Ectodermal cell (in vitro differentiated cells): ENCODE measurements around the gene IMPG2.
"Not testable (repeated sequence)": the region's sequence is repeated elsewhere in the genome, so short reads cannot be mapped to it uniquely, and the experiment has no call there.

Experiments used
- H3K27ac ChIP-seq: 2 replicates; pipeline ENCODE4 v1.7.0; 2013; ENCODE audit warnings: mild to moderate bottlenecking, low read depth, low read length; ENCODE audit not compliant: insufficient read depth, poor library complexity, severe bottlenecking
- H3K27me3 ChIP-seq: 2 replicates; pipeline ENCODE4 v1.7.0; 2013; ENCODE audit warnings: mild to moderate bottlenecking, low read length; ENCODE audit not compliant: insufficient read depth, control insufficient read depth, poor library complexity, severe bottlenecking
- H3K36me3 ChIP-seq: one replicate; pipeline ENCODE4 v1.7.0; 2013; ENCODE audit warnings: low read length; ENCODE audit not compliant: control insufficient read depth, insufficient read depth
- H3K4me1 ChIP-seq: one replicate; pipeline ENCODE4 v1.7.0; 2013; ENCODE audit warnings: low read length; ENCODE audit not compliant: control insufficient read depth, insufficient read depth
- H3K4me3 ChIP-seq: 2 replicates; pipeline ENCODE4 v1.7.0; 2013; ENCODE audit warnings: low read depth, low read length, control low read depth; ENCODE audit not compliant: insufficient read depth
- H3K9me3 ChIP-seq: 2 replicates; pipeline ENCODE4 v1.7.0; 2013; ENCODE audit warnings: mild to moderate bottlenecking, low read length, moderate library complexity; ENCODE audit not compliant: control insufficient read depth
- WGBS, 2 experiments: methylation state at CpG; one replicate each; pipeline ENCODE4 v1.1.7; 2013; ENCODE audit warnings: missing lambda C conversion rate in 2 of 2; 5-methylcytosine and 5-hydroxymethylcytosine counted together

The IMPG2 gene

DNA sequence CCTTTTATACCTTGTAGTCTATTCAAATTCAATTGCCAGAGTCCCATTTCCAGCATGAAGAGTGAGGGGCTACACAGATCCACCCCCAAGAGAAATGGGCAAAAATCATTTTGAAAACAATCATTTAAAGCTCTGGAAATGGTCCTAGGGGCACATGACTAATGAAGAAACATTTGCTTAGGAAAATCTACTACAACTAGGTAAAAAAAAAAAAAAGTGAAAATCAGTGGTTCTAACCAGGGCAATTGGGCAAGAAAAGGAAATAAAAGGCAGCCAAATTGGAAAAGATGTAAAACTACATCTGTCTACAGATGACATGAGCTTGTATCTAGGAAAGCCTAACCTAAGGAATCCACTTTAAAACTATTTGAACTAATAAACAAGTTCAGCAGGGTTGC is 9.4 kb downstream of the IMPG2 start:
- H3K27ac ChIP-seq, result no peak overlapping the region
- H3K4me3 ChIP-seq, result no peak overlapping the region
- H3K27me3 ChIP-seq, result no peaks in the 10 kb centered on the region
- no peaks in the 10 kb centered on the region for H3K36me3 ChIP-seq
- H3K9me3 ChIP-seq, result no peaks in the 10 kb centered on the region
- no peaks in the 10 kb centered on the region for H3K4me1 ChIP-seq

DNA sequence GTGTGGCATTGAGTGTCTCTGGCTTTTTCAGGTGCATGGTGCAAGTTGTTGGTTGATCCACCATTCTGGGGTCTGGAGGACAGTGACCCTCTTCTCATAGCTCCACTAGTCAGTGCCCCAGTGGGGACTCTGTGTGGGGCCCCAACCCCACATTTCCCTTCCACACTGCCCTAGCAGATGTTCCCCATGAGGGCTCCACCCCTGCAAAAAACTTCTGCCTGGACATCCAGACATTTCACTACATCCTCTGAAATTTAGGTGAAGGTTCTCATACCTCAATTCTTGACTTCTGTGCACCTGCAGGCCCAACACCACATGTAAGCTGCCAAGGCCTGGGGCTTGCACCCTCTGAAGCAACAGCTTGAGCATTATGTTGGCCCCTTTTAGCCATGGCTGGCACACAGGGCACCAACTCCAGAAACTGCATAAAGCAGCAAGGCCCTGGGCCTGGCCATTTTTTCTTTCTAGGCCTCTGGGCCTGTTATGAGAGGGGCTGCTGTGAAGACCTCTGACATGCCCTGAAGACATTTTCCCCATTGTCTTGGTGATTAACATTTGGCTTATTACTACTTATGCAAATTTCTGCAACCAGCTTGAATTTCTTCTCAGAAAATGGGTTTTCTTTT is 12.1 kb downstream of the IMPG2 start:
- not testable (repeated sequence) for H3K9me3 ChIP-seq, H3K4me3 ChIP-seq

DNA sequence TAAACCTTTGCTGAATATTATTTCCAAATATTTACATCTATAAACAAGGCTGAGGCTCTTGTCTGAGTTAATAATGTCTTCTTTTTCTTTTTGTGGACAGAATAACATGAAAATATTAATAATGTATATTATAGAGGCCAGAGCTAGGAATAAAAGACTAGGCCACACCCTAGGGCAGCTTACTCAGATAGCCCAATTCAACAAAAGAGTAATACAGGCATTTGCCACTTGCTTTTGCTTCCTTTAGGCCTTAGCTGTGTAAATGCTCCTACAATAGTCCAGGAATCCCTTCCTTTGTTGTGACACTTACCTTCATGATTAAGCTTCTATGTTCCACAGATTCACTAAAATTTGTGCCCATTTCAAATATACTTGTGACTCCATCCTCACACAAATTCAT is 16.5 kb downstream of the IMPG2 start:
- H3K4me1 ChIP-seq, result peaks cover 4% of the 10 kb centered on the region
- H3K4me3 ChIP-seq, result no peak overlapping the region
- no peaks in the 10 kb centered on the region for H3K36me3 ChIP-seq
- no peaks in the 10 kb centered on the region for H3K9me3 ChIP-seq
- H3K27me3 ChIP-seq, result no peaks in the 10 kb centered on the region
- no peak overlapping the region for H3K27ac ChIP-seq

More for the DNA sequence above, 12.1 kb downstream of the IMPG2 start:
- H3K27ac ChIP-seq, H3K4me1 ChIP-seq, H3K36me3 ChIP-seq, H3K27me3 ChIP-seq: not testable (repeated sequence)

DNA sequence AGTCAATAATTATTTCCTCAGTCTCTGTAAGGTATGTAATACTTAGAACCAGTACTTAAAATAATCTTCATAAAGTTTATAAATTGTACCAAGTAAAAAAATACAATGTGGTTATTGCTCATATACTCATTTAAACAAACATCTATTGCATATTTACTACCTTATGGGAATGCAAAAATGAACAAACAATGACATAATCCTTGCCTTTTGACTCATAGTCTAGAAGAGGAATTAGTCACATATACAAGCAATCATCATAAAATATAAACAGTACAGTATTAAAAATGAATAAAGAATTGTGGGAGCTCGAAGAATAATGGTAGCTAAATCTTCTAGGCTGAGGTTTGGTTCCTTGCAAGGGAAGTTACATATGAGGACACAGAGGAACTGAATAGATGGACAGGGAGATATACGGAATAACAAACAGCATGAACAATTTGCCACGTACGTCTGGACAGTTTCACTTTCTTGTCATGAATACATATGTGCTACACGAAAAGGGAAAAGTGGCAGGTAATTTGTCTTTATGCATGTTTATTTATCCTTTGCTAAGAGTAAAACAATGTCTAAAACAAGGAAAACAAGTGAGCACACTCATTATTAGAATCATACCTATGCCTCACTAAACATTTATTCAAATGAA is 17.2 kb downstream of the IMPG2 start:
- Histone ChIP-seq H3K27ac (no peak overlapping the region), H3K36me3 (no peaks in the 10 kb centered on the region), H3K27me3 (no peaks in the 10 kb centered on the region), H3K4me1 (peaks cover 4% of the 10 kb centered on the region), H3K9me3 (no peaks in the 10 kb centered on the region), H3K4me3 (no peak overlapping the region)
- 84 to 87% methylated on average over 5 of the region's 5 CpGs for WGBS, 2 experiments

DNA sequence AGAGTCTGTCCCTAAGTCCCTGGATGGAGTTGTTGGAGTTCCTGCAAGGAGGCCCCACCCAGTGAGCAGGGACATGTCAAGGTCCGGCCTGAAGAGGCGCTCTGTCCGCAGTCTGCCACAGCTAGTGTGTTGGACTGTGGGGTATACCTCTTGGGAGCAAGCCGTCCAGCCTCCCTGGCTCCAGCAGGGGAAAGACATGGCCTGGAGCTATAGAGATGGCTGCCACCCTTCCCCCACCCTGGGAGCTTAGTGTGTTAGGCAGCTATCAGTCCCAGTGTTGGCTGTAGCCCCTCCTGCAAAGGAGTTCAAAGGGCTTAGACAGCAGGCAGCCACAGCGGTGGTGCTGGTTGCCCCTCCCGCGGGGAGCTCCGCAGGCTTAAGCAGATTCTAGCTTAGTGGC is 20.3 kb downstream of the IMPG2 start:
- Histone ChIP-seq H3K27me3 (no peaks in the 10 kb centered on the region), H3K9me3 (no peaks in the 10 kb centered on the region), H3K4me1 (peaks cover 4% of the 10 kb centered on the region), H3K36me3 (no peaks in the 10 kb centered on the region), H3K27ac (no peak overlapping the region), H3K4me3 (no peak overlapping the region)
- WGBS, 2 experiments, result 74 to 79% methylated on average over 8 of the region's 8 CpGs

DNA sequence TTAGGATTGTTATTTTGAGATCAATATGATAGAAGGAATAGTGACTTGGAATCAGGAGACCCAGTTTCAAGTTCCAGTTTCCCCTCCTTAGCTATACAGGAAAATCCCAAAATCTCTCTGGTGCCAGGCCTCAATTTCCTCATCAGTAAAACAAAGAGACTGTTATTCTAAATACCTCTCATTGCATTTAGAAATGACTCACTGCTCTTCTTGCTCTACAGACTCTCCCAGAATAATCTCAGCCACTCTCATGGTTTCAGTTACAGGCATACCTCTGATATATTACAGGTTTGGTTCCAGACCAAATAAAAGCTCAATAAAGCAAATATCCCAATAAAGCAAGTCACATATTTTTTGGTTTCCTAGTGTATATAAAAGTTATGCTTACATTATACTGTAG is 28.3 kb downstream of the IMPG2 start:
- no peaks in the 10 kb centered on the region for H3K27me3 ChIP-seq
- H3K4me1 ChIP-seq, result no peaks in the 10 kb centered on the region
- H3K9me3 ChIP-seq, result no peaks in the 10 kb centered on the region
- H3K27ac ChIP-seq, result no peak overlapping the region
- no peak overlapping the region for H3K4me3 ChIP-seq
- no peaks in the 10 kb centered on the region for H3K36me3 ChIP-seq

DNA sequence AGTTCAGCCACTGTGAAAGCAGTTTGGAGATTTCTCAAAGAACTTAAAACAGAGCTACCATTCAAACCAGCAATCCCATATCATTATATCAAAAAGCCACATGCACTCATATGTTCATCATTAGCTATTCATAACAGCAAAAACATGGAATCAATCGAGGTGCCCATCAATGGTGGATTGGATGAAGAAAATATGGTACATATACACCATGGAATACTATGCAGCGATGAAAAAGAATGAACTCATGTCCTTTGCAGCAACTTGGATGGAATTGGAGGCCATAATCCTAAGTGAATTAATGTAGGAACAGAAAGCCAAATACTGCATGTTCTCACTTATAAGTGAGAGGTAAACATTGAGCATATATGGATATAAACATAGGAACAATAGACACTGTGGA is 32.1 kb downstream of the IMPG2 start:
- 86 to 92% methylated on average over 1 to 2 of the region's 2 CpGs for WGBS, 2 experiments
- Histone ChIP-seq H3K27me3 (no peaks in the 10 kb centered on the region), H3K4me1 (no peaks in the 10 kb centered on the region), H3K4me3 (no peak overlapping the region), H3K9me3 (no peaks in the 10 kb centered on the region), H3K36me3 (no peaks in the 10 kb centered on the region), H3K27ac (no peak overlapping the region)

DNA sequence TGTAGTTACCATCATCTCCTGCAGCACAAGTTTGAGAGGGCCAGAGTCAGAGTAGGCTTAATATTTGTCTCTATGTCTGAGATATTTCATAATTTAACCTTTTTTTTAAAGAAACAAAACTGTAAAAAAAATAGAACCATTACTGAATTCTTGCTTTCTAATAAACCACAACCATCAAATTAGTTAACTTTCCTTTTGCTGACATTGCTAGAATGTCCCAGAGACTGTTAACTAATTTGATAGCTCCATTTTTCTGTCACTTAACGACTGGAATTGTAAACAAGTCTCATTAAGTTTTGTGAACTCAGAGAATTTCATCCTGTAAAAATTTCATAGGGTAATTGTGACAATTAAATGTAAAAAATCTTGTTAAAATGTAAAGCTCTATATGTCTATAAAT is 35.6 kb downstream of the IMPG2 start:
- H3K27ac ChIP-seq, result no peak overlapping the region
- no peak overlapping the region for H3K4me3 ChIP-seq
- H3K36me3 ChIP-seq, result no peaks in the 10 kb centered on the region
- H3K27me3 ChIP-seq, result no peaks in the 10 kb centered on the region
- WGBS, 2 experiments, result 86 to 100% methylated on average over 1 of the region's 1 CpG
- no peaks in the 10 kb centered on the region for H3K9me3 ChIP-seq
- peaks cover 3% of the 10 kb centered on the region for H3K4me1 ChIP-seq

DNA sequence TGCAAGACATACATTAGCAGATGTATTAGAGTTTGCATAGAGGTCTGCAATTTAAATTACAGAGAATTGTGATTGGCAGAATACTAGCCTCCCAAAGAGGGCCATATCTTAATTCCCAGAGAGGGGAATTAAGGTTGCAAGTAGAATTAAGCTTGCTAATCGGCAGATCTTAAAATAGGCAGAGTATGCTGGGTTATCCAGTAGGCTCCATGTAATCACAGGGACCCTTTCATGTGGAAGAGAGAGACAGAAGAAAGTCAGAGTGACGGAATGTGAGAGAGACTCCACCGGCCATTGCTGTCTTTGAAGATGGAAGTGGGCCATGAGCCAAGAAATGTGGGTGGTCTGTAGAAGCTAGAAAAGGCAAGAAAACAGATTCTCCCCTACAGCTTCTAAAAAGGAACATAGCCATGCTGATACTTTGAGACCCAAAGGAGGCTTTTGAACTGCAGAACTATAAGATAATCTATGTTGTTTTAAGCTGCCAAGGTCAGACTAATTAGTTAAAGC is 38.8 kb downstream of the IMPG2 start:
- peaks cover 6% of the 10 kb centered on the region for H3K4me1 ChIP-seq
- no peaks in the 10 kb centered on the region for H3K27me3 ChIP-seq
- H3K9me3 ChIP-seq, result no peaks in the 10 kb centered on the region

DNA sequence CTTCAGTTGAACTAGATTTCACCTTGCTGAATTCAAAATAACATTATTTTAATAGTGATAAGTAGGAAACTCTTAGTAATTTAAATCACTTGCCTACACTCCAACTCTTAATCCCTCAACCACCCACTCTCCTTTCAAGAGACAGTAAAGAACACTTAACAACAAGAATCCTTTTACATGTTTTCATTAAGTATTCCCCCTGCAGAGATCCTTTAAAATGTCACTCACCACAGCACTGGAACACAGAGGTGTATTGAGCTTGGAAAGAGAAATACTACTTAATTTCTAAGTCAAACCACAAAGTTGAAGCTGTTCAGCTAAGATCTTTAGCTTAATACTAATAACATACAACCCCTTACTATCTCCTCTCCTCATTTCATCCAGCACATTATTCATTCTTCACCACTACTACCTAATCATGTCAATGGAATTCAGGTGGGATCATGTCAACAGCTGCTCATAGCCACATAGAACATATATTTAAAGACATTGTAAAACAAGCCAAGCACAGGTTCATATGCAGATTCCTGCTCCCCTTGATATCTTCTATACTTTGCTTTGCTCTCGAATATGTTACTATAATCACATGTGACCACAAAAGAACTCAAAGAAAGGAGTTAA is 40.5 kb downstream of the IMPG2 start:
- no peak overlapping the region for H3K4me3 ChIP-seq
- no peaks in the 10 kb centered on the region for H3K36me3 ChIP-seq
- 60 to 93% methylated on average over 1 of the region's 1 CpG for whole genome bisulfite sequencing, 2 experiments
- H3K9me3 ChIP-seq, result no peaks in the 10 kb centered on the region
- H3K27ac ChIP-seq, result no peak overlapping the region
- H3K4me1 ChIP-seq, result peaks cover 6% of the 10 kb centered on the region
- peaks cover 3% of the 10 kb centered on the region for H3K27me3 ChIP-seq

More for the DNA sequence above, 38.8 kb downstream of the IMPG2 start:
- Histone ChIP-seq H3K27ac (no peak overlapping the region), H3K4me3 (no peak overlapping the region), H3K36me3 (no peaks in the 10 kb centered on the region)
- WGBS, 2 experiments, result 78 to 85% methylated on average over 3 of the region's 3 CpGs
